ENCODE results near the gene CDC42EP4.

CDC42EP4 gene

GRCh38 chr17:73311781-73312641, at the start of gene CDC42EP4:
TSS of gene CDC42EP4 (minus strand) at chr17:73312001. CDS start at chr17:73286500, 25,501 bp downstream.
- DNase-seq = peak; percentile 99

GRCh38 chr17:73360961-73361761, 49.4 kb upstream of the CDC42EP4 start:
- peak; percentile 92 for DNase-seq

GRCh38 chr17:73359987-73360410, 48.2 kb upstream of the CDC42EP4 start:
- peak; percentile 99 for DNase-seq

GRCh38 chr17:73359352-73359751, 47.6 kb upstream of the CDC42EP4 start:
- DNase-seq = peak; percentile 70

GRCh38 chr17:73358668-73359067, 46.9 kb upstream of the CDC42EP4 start:
- DNase-seq = no peak

- no peak for DNase-seq
Measured at GRCh38 chr17:73357981-73358380, 46.2 kb upstream of the CDC42EP4 start.

- peak; percentile 47 for DNase-seq
Measured at GRCh38 chr17:73357318-73357717, 45.5 kb upstream of the CDC42EP4 start.

GRCh38 chr17:73356561-73357170, 44.9 kb upstream of the CDC42EP4 start:
- DNase-seq = peak; percentile 51

GRCh38 chr17:73354423-73355284, 42.9 kb upstream of the CDC42EP4 start:
- DNase-seq = no peak

GRCh38 chr17:73352261-73352660, 40.5 kb upstream of the CDC42EP4 start:
- DNase-seq = no peak

GRCh38 chr17:73351764-73352163, 40.0 kb upstream of the CDC42EP4 start:
- DNase-seq = no peak

GRCh38 chr17:73350864-73351263, 39.1 kb upstream of the CDC42EP4 start:
- no peak for DNase-seq

- no peak for DNase-seq
Measured at GRCh38 chr17:73349647-73350046, 37.8 kb upstream of the CDC42EP4 start.

- peak; percentile 86 for DNase-seq
Measured at GRCh38 chr17:73349138-73349537, 37.3 kb upstream of the CDC42EP4 start.

GRCh38 chr17:73348829-73349095, 37.0 kb upstream of the CDC42EP4 start:
- no peak for DNase-seq

- DNase-seq = peak; percentile 72
Measured at GRCh38 chr17:73348018-73348828, 36.4 kb upstream of the CDC42EP4 start.

GRCh38 chr17:73347351-73347750, 35.5 kb upstream of the CDC42EP4 start:
- DNase-seq = no peak

GRCh38 chr17:73346501-73347162, 34.8 kb upstream of the CDC42EP4 start:
- DNase-seq = no peak

GRCh38 chr17:73343739-73344454, 32.1 kb upstream of the CDC42EP4 start:
- DNase-seq = peak; percentile 77

GRCh38 chr17:73343168-73343634, 31.4 kb upstream of the CDC42EP4 start:
- peak; percentile 100 for DNase-seq

All from islet precursor cell (in vitro differentiated cells).